Measurements from ENCODE around the gene ICAM3.

DNA sequence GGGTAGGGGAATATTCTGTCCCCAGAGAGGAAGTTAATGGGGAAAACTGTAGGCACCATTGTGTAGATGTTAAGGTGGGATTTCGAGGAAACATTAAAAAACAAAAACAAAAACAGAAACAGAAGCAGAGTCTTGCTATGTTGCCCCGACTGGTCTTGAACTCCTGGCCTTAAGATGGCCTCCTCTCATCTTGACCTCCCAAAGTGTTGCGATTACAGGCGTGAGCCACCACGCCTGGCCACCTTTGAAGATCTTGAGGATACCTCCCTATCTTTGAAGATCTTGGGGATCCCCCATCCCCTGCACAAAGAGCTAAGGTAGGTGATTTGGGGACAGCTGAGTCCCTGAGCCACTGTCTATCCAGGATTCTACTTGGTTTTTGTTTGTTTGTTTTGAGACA, 553 bp upstream of the ICAM3 start:
- TF ChIP-seq, protein P1, sequence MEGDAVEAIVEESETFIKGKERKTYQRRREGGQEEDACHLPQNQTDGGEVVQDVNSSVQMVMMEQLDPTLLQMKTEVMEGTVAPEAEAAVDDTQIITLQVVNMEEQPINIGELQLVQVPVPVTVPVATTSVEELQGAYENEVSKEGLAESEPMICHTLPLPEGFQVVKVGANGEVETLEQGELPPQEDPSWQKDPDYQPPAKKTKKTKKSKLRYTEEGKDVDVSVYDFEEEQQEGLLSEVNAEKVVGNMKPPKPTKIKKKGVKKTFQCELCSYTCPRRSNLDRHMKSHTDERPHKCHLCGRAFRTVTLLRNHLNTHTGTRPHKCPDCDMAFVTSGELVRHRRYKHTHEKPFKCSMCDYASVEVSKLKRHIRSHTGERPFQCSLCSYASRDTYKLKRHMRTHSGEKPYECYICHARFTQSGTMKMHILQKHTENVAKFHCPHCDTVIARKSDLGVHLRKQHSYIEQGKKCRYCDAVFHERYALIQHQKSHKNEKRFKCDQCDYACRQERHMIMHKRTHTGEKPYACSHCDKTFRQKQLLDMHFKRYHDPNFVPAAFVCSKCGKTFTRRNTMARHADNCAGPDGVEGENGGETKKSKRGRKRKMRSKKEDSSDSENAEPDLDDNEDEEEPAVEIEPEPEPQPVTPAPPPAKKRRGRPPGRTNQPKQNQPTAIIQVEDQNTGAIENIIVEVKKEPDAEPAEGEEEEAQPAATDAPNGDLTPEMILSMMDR (conservative IDR thresholded peaks at IDR 0.05; ENCODE audit: low read depth, low read length): no peak
- no peak for TF ChIP-seq EZH2phosphoT487 (IDR thresholded peaks at IDR 0.05; ENCODE audit: borderline replicate concordance, low read length)

Data from PC-3 (cell line).